ENCODE measurements around the gene PFDN6. TPM values are rescaled to one million over a fixed set of nuclear protein-coding genes. Genes with fewer than 3 reads are reported as not detected.

Gene PFDN6
- total and polyA plus RNA-seq, 9 of the 15 experiments (the other 6 are each of a cell fraction or from before 2014, with no cell fraction given): 6.8 to 475 (median 216) TPM

DNA sequence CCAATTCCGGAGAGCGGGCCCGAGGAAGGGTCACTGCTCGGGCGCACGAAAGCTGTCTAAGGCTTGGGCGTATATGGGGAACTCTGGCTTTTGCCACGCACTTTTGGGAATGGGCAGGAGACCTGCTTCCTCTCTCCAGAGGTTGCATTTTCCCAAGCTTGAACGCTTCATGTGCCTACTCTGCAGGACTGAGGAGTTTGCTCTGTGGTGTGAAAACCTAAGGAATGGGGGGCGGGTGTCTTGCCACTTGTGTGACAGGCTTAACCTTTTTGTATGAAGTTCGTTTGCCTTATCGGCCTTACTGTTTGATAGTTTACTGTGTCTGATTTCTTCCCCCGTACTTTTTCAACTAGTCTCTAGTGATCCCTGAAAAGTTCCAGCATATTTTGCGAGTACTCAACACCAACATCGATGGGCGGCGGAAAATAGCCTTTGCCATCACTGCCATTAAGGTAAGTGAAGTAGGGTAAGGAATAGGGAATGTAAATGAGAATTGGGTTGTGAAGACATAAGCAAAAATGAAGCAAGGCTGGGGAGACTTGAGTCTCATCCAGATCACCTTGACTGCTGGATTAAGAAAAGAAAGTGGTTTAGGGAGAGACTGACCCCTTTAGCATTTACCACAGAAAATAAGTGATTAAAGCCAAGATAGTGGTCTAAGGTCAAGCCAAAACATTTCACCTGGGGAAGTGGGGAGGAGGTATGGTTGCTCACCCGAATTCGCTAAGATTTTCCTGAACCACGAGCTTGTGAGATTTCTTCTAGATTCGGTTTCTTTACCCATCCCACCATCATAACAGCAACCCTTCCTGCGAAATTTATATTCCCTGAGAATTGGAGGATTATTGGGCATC lies 16.9 kb upstream of the PFDN6 start (continued):
- TF ChIP-seq KAT8 (IDR thresholded peaks at IDR 0.05; ENCODE audit: low read depth): no peak
- TF ChIP-seq RAD51 (IDR thresholded peaks at IDR 0.05; ENCODE audit: borderline replicate concordance, low read depth): no peak
- TF ChIP-seq ZNF830 (CRISPR knock-in tag; IDR thresholded peaks at IDR 0.05): no peak; the same call in 1 of the 2 replicates
- TF ChIP-seq RBFOX2 (IDR thresholded peaks at IDR 0.05; ENCODE audit: low read depth, low read length): no peak; the same call in 1 of the 2 replicates
- no peak for TF ChIP-seq ZNF699 (CRISPR knock-in tag; IDR thresholded peaks at IDR 0.05; ENCODE audit: insufficient replicate concordance)
- TF ChIP-seq, protein P1, sequence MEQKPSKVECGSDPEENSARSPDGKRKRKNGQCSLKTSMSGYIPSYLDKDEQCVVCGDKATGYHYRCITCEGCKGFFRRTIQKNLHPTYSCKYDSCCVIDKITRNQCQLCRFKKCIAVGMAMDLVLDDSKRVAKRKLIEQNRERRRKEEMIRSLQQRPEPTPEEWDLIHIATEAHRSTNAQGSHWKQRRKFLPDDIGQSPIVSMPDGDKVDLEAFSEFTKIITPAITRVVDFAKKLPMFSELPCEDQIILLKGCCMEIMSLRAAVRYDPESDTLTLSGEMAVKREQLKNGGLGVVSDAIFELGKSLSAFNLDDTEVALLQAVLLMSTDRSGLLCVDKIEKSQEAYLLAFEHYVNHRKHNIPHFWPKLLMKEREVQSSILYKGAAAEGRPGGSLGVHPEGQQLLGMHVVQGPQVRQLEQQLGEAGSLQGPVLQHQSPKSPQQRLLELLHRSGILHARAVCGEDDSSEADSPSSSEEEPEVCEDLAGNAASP (IDR thresholded peaks at IDR 0.05): no peak
- TF ChIP-seq, protein P2, sequence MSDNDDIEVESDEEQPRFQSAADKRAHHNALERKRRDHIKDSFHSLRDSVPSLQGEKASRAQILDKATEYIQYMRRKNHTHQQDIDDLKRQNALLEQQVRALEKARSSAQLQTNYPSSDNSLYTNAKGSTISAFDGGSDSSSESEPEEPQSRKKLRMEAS (CRISPR knock-in tag; IDR thresholded peaks at IDR 0.05): peak; percentile 20; the same call in 1 of the 2 replicates
- peak; percentile 83 for TF ChIP-seq POLR2H (tag; IDR thresholded peaks at IDR 0.05; ENCODE audit: low read depth)
- TF ChIP-seq ELF4 (CRISPR knock-in tag; IDR thresholded peaks at IDR 0.05): no peak
- TF ChIP-seq THRAP3 (IDR thresholded peaks at IDR 0.05; ENCODE audit: borderline replicate concordance): peak; percentile 54; the same call in 1 of the 2 replicates
- no peak for TF ChIP-seq ZNF764 (CRISPR knock-in tag; IDR thresholded peaks at IDR 0.05; ENCODE audit: low read depth)
- no peak for TF ChIP-seq MECOM (CRISPR knock-in tag; IDR thresholded peaks at IDR 0.05)
- no peak for TF ChIP-seq NFXL1 (CRISPR knock-in tag; IDR thresholded peaks at IDR 0.05)
- TF ChIP-seq E2F3 (CRISPR knock-in tag; IDR thresholded peaks at IDR 0.05): 0 out of 2 replicates have a peak, but pooled peaks have one; percentile 35
- no peak for TF ChIP-seq PCBP1 (IDR thresholded peaks at IDR 0.05; ENCODE audit: low read depth, low read length, poor library complexity, severe bottlenecking)
- no peak; the same call in 1 of the 2 replicates for TF ChIP-seq ZNF253 (CRISPR knock-in tag; conservative IDR thresholded peaks at IDR 0.05)
- TF ChIP-seq, protein P3, sequence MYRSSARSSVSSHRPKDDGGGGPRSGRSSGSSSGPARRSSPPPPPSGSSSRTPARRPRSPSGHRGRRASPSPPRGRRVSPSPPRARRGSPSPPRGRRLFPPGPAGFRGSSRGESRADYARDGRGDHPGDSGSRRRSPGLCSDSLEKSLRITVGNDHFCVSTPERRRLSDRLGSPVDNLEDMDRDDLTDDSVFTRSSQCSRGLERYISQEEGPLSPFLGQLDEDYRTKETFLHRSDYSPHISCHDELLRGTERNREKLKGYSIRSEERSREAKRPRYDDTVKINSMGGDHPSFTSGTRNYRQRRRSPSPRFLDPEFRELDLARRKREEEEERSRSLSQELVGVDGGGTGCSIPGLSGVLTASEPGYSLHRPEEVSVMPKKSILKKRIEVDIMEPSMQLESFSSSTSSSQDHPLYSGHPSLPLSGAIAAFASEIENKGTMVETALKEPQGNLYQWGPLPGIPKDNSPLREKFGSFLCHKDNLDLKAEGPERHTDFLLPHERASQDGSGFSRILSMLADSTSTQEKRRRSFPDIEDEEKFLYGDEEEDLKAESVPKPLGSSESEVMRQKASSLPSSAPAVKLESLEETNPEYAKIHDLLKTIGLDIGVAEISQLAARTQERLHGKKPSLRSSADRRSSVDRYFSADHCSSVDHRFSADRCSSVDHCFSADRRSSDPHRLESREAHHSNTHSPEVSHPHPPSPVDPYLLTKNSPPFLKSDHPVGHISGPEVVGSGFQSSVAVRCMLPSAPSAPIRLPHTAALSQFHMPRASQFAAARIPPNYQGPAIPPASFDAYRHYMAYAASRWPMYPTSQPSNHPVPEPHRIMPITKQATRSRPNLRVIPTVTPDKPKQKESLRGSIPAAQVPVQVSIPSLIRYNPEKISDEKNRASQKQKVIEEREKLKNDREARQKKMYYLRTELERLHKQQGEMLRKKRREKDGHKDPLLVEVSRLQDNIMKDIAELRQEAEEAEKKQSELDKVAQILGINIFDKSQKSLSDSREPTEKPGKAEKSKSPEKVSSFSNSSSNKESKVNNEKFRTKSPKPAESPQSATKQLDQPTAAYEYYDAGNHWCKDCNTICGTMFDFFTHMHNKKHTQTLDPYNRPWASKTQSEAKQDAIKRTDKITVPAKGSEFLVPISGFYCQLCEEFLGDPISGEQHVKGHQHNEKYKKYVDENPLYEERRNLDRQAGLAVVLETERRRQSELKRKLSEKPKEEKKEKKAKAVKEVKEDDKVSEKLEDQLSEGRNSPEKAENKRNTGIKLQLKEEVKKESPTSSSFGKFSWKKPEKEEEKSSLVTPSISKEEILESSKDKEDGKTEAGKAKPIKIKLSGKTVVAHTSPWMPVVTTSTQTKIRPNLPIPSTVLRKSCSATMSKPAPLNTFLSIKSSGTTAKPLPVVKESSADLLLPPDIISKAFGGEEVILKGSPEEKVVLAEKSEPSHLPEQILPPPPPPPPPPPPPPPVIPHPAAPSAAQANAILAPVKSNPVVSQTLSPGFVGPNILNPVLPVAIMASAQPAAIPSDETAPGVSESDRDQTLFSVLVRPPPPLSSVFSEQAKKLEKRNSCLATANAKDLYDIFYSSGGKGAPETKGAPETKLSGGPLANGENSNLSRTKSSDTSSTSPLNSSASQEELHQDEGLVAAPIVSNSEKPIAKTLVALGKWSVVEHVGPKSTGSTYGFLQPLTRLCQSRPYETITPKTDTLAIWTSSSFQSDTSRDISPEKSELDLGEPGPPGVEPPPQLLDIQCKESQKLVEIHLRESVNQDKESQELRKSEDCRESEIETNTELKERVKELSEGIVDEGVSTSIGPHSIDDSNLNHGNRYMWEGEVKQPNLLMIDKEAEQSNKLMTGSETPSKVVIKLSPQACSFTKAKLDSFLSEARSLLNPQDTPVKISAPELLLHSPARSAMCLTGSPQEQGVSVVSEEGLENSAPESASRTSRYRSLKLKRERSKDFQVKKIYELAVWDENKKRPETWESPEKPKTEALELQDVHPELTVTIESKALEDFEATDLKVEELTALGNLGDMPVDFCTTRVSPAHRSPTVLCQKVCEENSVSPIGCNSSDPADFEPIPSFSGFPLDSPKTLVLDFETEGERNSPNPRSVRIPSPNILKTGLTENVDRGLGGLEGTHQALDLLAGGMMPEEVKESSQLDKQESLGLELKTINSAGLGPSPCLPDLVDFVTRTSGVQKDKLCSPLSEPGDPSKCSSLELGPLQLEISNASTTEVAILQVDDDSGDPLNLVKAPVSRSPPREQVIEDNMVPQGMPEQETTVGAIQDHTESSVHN (IDR thresholded peaks at IDR 0.05; ENCODE audit: borderline replicate concordance in 1 of 2, low read depth in 1 of 2): 0 out of 4 replicates have a peak, but pooled peaks of 1 of the 2 experiments have one; percentile 55
- no peak for TF ChIP-seq NR3C1 (CRISPR knock-in tag; IDR thresholded peaks at IDR 0.05)

Data from K562 (cell line).